ENCODE data around the gene TECPR2. TPM values are rescaled to one million over a fixed set of nuclear protein-coding genes. Genes with fewer than 3 reads are reported as not detected.

The TECPR2 gene
- total RNA-seq, 1 experiment from 2014 or later: 12.2 TPM

GRCh38 chr14:102360388-102360787, 2.4 kb upstream of the TECPR2 start:
- TF ChIP-seq EZH2phosphoT487 (IDR thresholded peaks at IDR 0.05; ENCODE audit: borderline replicate concordance) (no peak), ZFX (IDR thresholded peaks at IDR 0.05) (no peak), ZNF274 (IDR thresholded peaks at IDR 0.05; ENCODE audit: low read depth, low read length) (no peak), EZH2 (IDR thresholded peaks at IDR 0.05) (no peak), SIN3A (IDR thresholded peaks at IDR 0.05; ENCODE audit: low read depth) (no peak), RAD21 (IDR thresholded peaks at IDR 0.05; ENCODE audit: low read depth) (no peak), CEBPB (IDR thresholded peaks at IDR 0.05; ENCODE audit: low read depth) (no peak), ELF1 (IDR thresholded peaks at IDR 0.05; ENCODE audit: borderline replicate concordance, low read depth) (no peak), FOSL1 (IDR thresholded peaks at IDR 0.05; ENCODE audit: low read depth) (no peak), POLR2A (IDR thresholded peaks at IDR 0.05; ENCODE audit: borderline replicate concordance, extremely low read depth, insufficient read depth, insufficient read length) (no peak), CTCF (IDR thresholded peaks at IDR 0.05 in 2 of 3, conservative IDR thresholded peaks at IDR 0.05 in 1 of 3; ENCODE audit: borderline replicate concordance in 1 of 3, insufficient read depth in 1 of 3, low read depth in 2 of 3, low read length in 2 of 3) (no peak), TCF7L2 (IDR thresholded peaks at IDR 0.05; ENCODE audit: borderline replicate concordance, extremely low read depth, insufficient read depth, insufficient read length) (no peak), SP1 (IDR thresholded peaks at IDR 0.05; ENCODE audit: low read depth) (no peak), EGR1 (IDR thresholded peaks at IDR 0.05; ENCODE audit: low read depth) (no peak), SRF (IDR thresholded peaks at IDR 0.05; ENCODE audit: low read depth) (no peak), CBX3 (IDR thresholded peaks at IDR 0.05; ENCODE audit: low read depth) (no peak)
- TF ChIP-seq, protein P1, sequence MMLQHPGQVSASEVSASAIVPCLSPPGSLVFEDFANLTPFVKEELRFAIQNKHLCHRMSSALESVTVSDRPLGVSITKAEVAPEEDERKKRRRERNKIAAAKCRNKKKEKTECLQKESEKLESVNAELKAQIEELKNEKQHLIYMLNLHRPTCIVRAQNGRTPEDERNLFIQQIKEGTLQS (IDR thresholded peaks at IDR 0.05): no peak
- H3K27me3 ChIP-seq (ENCODE audit: insufficient read depth, low read length): no peaks in the 10 kb centered on the region
- peaks cover 11 to 15% of the 10 kb centered on the region in 2 experiments; a peak in 3 of 4 replicates for H3K4me1 ChIP-seq (ENCODE audit: control insufficient read depth in 1 of 2, insufficient read depth in 2 of 2, low read length in 2 of 2)
- intact Hi-C loops (cut with micrococcal nuclease): no loop called here
- no peak overlapping the region for H3K27ac ChIP-seq (ENCODE audit: low read depth, low read length)
- DNase-seq (ENCODE audit: low read depth, low spot score) (no peak), ATAC-seq (no peak)
- ChIA-PET CTCF (no interaction called here), RAD21 (ENCODE audit: low non-redundant PET in 1 of 2, low total read pairs in 2 of 2, uncharacterized antibody in 2 of 2, unreplicated experiment in 2 of 2) (no interaction called here), POLR2A (no interaction called here)
- H3K9me2 ChIP-seq (ENCODE audit: insufficient read depth): no peaks in the 10 kb centered on the region
- H3K9ac ChIP-seq (ENCODE audit: low read length): no peak overlapping the region
- H3K79me2 ChIP-seq (ENCODE audit: insufficient read depth, low read length): peaks cover 24% of the 10 kb centered on the region
- no peaks in the 10 kb centered on the region for H3K9me3 ChIP-seq (ENCODE audit: control insufficient read depth in 1 of 2, insufficient read depth in 1 of 2, low read depth in 1 of 2, low read length in 2 of 2)
- no peak overlapping the region for H2AFZ ChIP-seq (ENCODE audit: low read depth, low read length, poor library complexity, severe bottlenecking)
- peaks cover 11% of the 10 kb centered on the region in 2 experiments; a peak in 3 of 4 replicates for H3K36me3 ChIP-seq (ENCODE audit: control insufficient read depth in 1 of 2, insufficient read depth in 2 of 2, low read length in 2 of 2)
- H4K20me1 ChIP-seq (ENCODE audit: insufficient read depth): no peaks in the 10 kb centered on the region
- no peak overlapping the region for H3K4me2 ChIP-seq (ENCODE audit: low read length)
- no TSS peak for BruUV-seq (replicated peaks)
- no peak overlapping the region for H3K4me3 ChIP-seq (replicated peaks in 1 of 2; ENCODE audit: low read depth in 1 of 2, low read length in 2 of 2)
